Mesendoderm (in vitro differentiated cells): Measurements from ENCODE around the gene FIGN.

ENCODE experiments used
- DNase-seq: peaks from one replicate; pipeline ENCODE4 v3.0.0; 2013
- H2AK5ac ChIP-seq: 2 replicates; pipeline ENCODE4 v1.6.1; 2013; ENCODE audit warnings: low read length, inconsistent platforms
- H2BK120ac ChIP-seq: 2 replicates; pipeline ENCODE4 v1.6.1; 2013; ENCODE audit warnings: low read depth, mild to moderate bottlenecking, low read length, moderate library complexity, mixed read lengths
- H2BK15ac ChIP-seq: replicated peaks from 2 replicates; pipeline ENCODE4 v1.6.1; 2013; ENCODE audit warnings: low read depth, mild to moderate bottlenecking, moderate library complexity
- H2BK5ac ChIP-seq: 2 replicates; pipeline ENCODE4 v1.6.1; 2013; ENCODE audit warnings: low read length, inconsistent platforms
- H3K18ac ChIP-seq: 2 replicates; pipeline ENCODE4 v1.6.1; 2013; ENCODE audit warnings: mild to moderate bottlenecking, low read length, mixed read lengths
- H3K23ac ChIP-seq: one replicate; pipeline ENCODE4 v1.6.1; 2013; ENCODE audit warnings: low read length
- H3K27ac ChIP-seq: 2 replicates; pipeline ENCODE4 v1.5.1; 2013; ENCODE audit warnings: low read depth, mild to moderate bottlenecking, inconsistent platforms, low read length, moderate library complexity
- H3K27me3 ChIP-seq: 2 replicates; pipeline ENCODE4 v1.6.1; 2013; ENCODE audit warnings: low read length, control low read depth, mild to moderate bottlenecking, inconsistent platforms; ENCODE audit not compliant: insufficient read depth, poor library complexity
- H3K36me3 ChIP-seq: 2 replicates; pipeline ENCODE4 v1.6.1; 2013; ENCODE audit warnings: low read length, inconsistent platforms; ENCODE audit not compliant: control insufficient read depth, insufficient read depth
- H3K4ac ChIP-seq: one replicate; pipeline ENCODE4 v1.6.1; 2013; ENCODE audit warnings: low read depth, mild to moderate bottlenecking, low read length, moderate library complexity
- H3K4me1 ChIP-seq: 2 replicates; pipeline ENCODE4 v1.6.1; 2013; ENCODE audit warnings: low read depth, low read length, inconsistent platforms; ENCODE audit not compliant: control insufficient read depth
- H3K4me2 ChIP-seq: 2 replicates; pipeline ENCODE4 v1.6.1; 2013; ENCODE audit warnings: low read length
- H3K4me3 ChIP-seq: 2 replicates; pipeline ENCODE4 v1.5.1; 2013; ENCODE audit warnings: mild to moderate bottlenecking, low read length
- H3K56ac ChIP-seq: one replicate; pipeline ENCODE4 v1.6.1; 2013; ENCODE audit warnings: low read length
- H3K79me1 ChIP-seq: 2 replicates; pipeline ENCODE4 v1.6.1; 2013; ENCODE audit warnings: low read length, inconsistent platforms
- H3K79me2 ChIP-seq: 2 replicates; pipeline ENCODE4 v1.6.1; 2013; ENCODE audit warnings: mild to moderate bottlenecking, low read length; ENCODE audit not compliant: control insufficient read depth, insufficient read depth
- H3K9ac ChIP-seq: 2 replicates; pipeline ENCODE4 v1.6.1; 2013; ENCODE audit warnings: low read length, inconsistent platforms
- H4K5ac ChIP-seq: one replicate; pipeline ENCODE4 v1.6.1; 2013; ENCODE audit warnings: low read length
- H4K8ac ChIP-seq: one replicate; pipeline ENCODE4 v1.6.1; 2013; ENCODE audit warnings: low read depth, mild to moderate bottlenecking, control low read depth, low read length, moderate library complexity
- WGBS: extraction: QIAGEN DNeasy Blood & Tissue Kit; methylation state at CpG from one replicate; pipeline ENCODE4 v1.1.7; 2013; ENCODE audit warnings: low lambda C conversion rate, missing lambda C conversion rate; ENCODE audit not compliant: insufficient coverage; ENCODE audit errors: extremely low coverage; 5-methylcytosine and 5-hydroxymethylcytosine counted together

The FIGN gene

GRCh38 chr2:163551616-163552373 lies 184.0 kb downstream of the FIGN start:
- Histone ChIP-seq H3K79me2 (no peaks in the 10 kb centered on the region), H3K9ac (no peak overlapping the region), H3K27me3 (no peaks in the 10 kb centered on the region), H3K4me3 (no peak overlapping the region), H2BK120ac (no peak overlapping the region), H3K79me1 (no peaks in the 10 kb centered on the region), H3K4me1 (no peaks in the 10 kb centered on the region), H3K36me3 (no peaks in the 10 kb centered on the region), H2AK5ac (no peak overlapping the region), H2BK15ac (no peak overlapping the region), H3K56ac (no peak overlapping the region), H2BK5ac (no peak overlapping the region), H3K4me2 (no peak overlapping the region), H3K18ac (no peak overlapping the region), H3K23ac (no peak overlapping the region), H3K27ac (no peak overlapping the region), H4K8ac (no peak overlapping the region), H3K4ac (no peak overlapping the region), H4K5ac (no peak overlapping the region)
- WGBS: no CpG with 5 or more reads among the region's 3 CpGs
- no peak for DNase-seq

- H2AK5ac ChIP-seq: no peak overlapping the region
- no peaks in the 10 kb centered on the region for H3K27me3 ChIP-seq
- no CpG with 5 or more reads among the region's 3 CpGs for WGBS
- no peak overlapping the region for H3K56ac ChIP-seq
- H2BK15ac ChIP-seq: no peak overlapping the region
- H3K4me3 ChIP-seq: no peak overlapping the region
- no peaks in the 10 kb centered on the region for H3K36me3 ChIP-seq
- H3K23ac ChIP-seq: no peak overlapping the region
- H3K79me2 ChIP-seq: no peaks in the 10 kb centered on the region
- H2BK120ac ChIP-seq: no peak overlapping the region
- H3K4me1 ChIP-seq: no peaks in the 10 kb centered on the region
- H4K5ac ChIP-seq: no peak overlapping the region
- no peak overlapping the region for H3K4ac ChIP-seq
- H3K27ac ChIP-seq: no peak overlapping the region
- H2BK5ac ChIP-seq: no peak overlapping the region
- no peak for DNase-seq
- H4K8ac ChIP-seq: no peak overlapping the region
- no peak overlapping the region for H3K9ac ChIP-seq
- no peak overlapping the region for H3K4me2 ChIP-seq
- H3K79me1 ChIP-seq: no peaks in the 10 kb centered on the region
- no peak overlapping the region for H3K18ac ChIP-seq
Observed at GRCh38 chr2:163548970-163549369, 186.8 kb downstream of the FIGN start.
